CD14-positive monocyte (primary cell): Measurements from ENCODE around the gene TRIM68. TPM values are rescaled to one million over a fixed set of nuclear protein-coding genes. Genes with fewer than 3 reads are reported as not detected.

Experiments
- DNase-seq, 3 donors: peaks; one replicate each; pipeline ENCODE4 v3.0.0-alpha.2; 2011 to 2022
- H2AFZ ChIP-seq: 2 replicates; pipeline ENCODE4 v1.6.0; 2012; ENCODE audit warnings: mild to moderate bottlenecking, low read depth, low read length, inconsistent platforms; ENCODE audit not compliant: insufficient read depth, poor library complexity, severe bottlenecking
- H3K27ac ChIP-seq, 2 donors: 1 replicate in 1 of 2; 2 replicates in 1 of 2; pipeline ENCODE4 v1.5.1; 2012 to 2013; ENCODE audit warnings: low read length in 2 of 2, control low read depth in 1 of 2, inconsistent platforms in 1 of 2, low read depth in 1 of 2, mild to moderate bottlenecking in 1 of 2
- H3K27me3 ChIP-seq, 2 donors: one replicate each; pipeline versions ENCODE4 v1.6.0 to v1.6.1; 2011 to 2013; ENCODE audit warnings: low read length in 2 of 2; ENCODE audit not compliant: control insufficient read depth in 2 of 2, insufficient read depth in 2 of 2
- H3K36me3 ChIP-seq, 2 donors: replicated peaks in 1 of 2; 1 replicate in 1 of 2; 2 replicates in 1 of 2; pipeline versions ENCODE4 v1.5.1 to v1.6.1; 2012 to 2013; ENCODE audit warnings: low read length in 2 of 2, control low read depth in 1 of 2, inconsistent platforms in 1 of 2, mild to moderate bottlenecking in 1 of 2; ENCODE audit not compliant: insufficient read depth in 2 of 2, control insufficient read depth in 1 of 2
- H3K4me1 ChIP-seq, 2 donors: 1 replicate in 1 of 2; 2 replicates in 1 of 2; pipeline versions ENCODE4 v1.5.1 to v1.6.1; 2012 to 2013; ENCODE audit warnings: low read length in 2 of 2, control low read depth in 1 of 2, inconsistent platforms in 1 of 2, mild to moderate bottlenecking in 1 of 2, moderate library complexity in 1 of 2; ENCODE audit not compliant: insufficient read depth in 2 of 2, control insufficient read depth in 1 of 2
- H3K4me2 ChIP-seq: replicated peaks from 2 replicates; pipeline ENCODE3; 2012; ENCODE audit warnings: low read length, moderate library complexity, mild to moderate bottlenecking; ENCODE audit not compliant: poor library complexity, severe bottlenecking; ENCODE audit errors: extremely low read depth
- H3K4me3 ChIP-seq, 3 experiments: fragments of 200-600 bp in 1 of 3; sonication (generic) in 1 of 3; replicated peaks in 1 of 3; 1 replicate in 2 of 3; 2 replicates in 1 of 3; pipeline ENCODE4 v1.5.1; 2011 to 2013; ENCODE audit warnings: low read length in 3 of 3, mild to moderate bottlenecking in 3 of 3, control low read depth in 2 of 3, low read depth in 2 of 3, inconsistent platforms in 1 of 3, moderate library complexity in 1 of 3
- H3K79me2 ChIP-seq: 2 replicates; pipeline ENCODE4 v1.6.0; 2012; ENCODE audit warnings: mild to moderate bottlenecking, control low read depth, inconsistent platforms, low read length, moderate library complexity; ENCODE audit not compliant: insufficient read depth
- H3K9ac ChIP-seq: 2 replicates; pipeline ENCODE4 v1.6.0; 2017; ENCODE audit warnings: low read length, mild to moderate bottlenecking; ENCODE audit not compliant: insufficient read depth, poor library complexity, severe bottlenecking
- H3K9me3 ChIP-seq, 2 donors: replicated peaks in 1 of 2; 1 replicate in 1 of 2; 2 replicates in 1 of 2; pipeline versions ENCODE4 v1.5.1 to v1.6.1; 2012 to 2013; ENCODE audit warnings: low read length in 2 of 2, control low read depth in 1 of 2; ENCODE audit not compliant: control insufficient read depth in 1 of 2, insufficient read depth in 1 of 2
- H4K20me1 ChIP-seq: 2 replicates; pipeline ENCODE4 v1.6.0; 2012; ENCODE audit warnings: mild to moderate bottlenecking, low read length, control low read depth, moderate library complexity; ENCODE audit not compliant: insufficient read depth
- H3K27ac Mint-ChIP-seq, 7 donors: one replicate each; pipeline ENCODE4 v1.8.0; 2020; ENCODE audit warnings: mild to moderate bottlenecking in 7 of 7, mixed read lengths in 7 of 7, moderate library complexity in 6 of 7, inconsistent platforms in 2 of 7
- H3K27me3 Mint-ChIP-seq, 3 donors: one replicate each; pipeline ENCODE4 v1.8.0; 2021 to 2022; ENCODE audit warnings: low read depth in 3 of 3, mild to moderate bottlenecking in 3 of 3, mixed read lengths in 3 of 3, moderate library complexity in 3 of 3, inconsistent platforms in 1 of 3
- H3K36me3 Mint-ChIP-seq, 2 donors: one replicate each; pipeline ENCODE4 v1.8.0; 2020; ENCODE audit warnings: mixed read lengths in 2 of 2, inconsistent platforms in 1 of 2, mild to moderate bottlenecking in 1 of 2
- H3K4me1 Mint-ChIP-seq: one replicate; pipeline ENCODE4 v1.8.0; 2020; ENCODE audit warnings: mild to moderate bottlenecking, mixed read lengths
- H3K4me3 Mint-ChIP-seq, 2 donors: one replicate each; pipeline ENCODE4 v1.8.0; 2020; ENCODE audit warnings: mild to moderate bottlenecking in 2 of 2, mixed read lengths in 2 of 2, moderate library complexity in 1 of 2
- H3K9me3 Mint-ChIP-seq, 7 donors: one replicate each; pipeline ENCODE4 v1.8.0; 2020 to 2022; ENCODE audit warnings: mixed read lengths in 7 of 7, mild to moderate bottlenecking in 6 of 7, moderate library complexity in 6 of 7, inconsistent platforms in 2 of 7
- WGBS: methylation state at CpG from one replicate; pipeline ENCODE4 v1.1.5; 2013; ENCODE audit warnings: missing lambda C conversion rate; ENCODE audit not compliant: insufficient coverage; 5-methylcytosine and 5-hydroxymethylcytosine counted together
- intact Hi-C, 2 donors: fragments of 100-400 bp; cut with micrococcal nuclease; formaldehyde crosslinking; loops; one replicate each; pipeline versions ENCODE4 v1.15.0 to v1.15.1; 2023
- polyA minus RNA-seq: library from RNA; depleted of rRNA, polyadenylated mRNA; stranded (reverse); fragments of >200 nt; gene quantifications from 2 replicates; pipeline ENCODE4 v1.2.3, GENCODE V29; 2012
- polyA plus RNA-seq, 3 donors: library from polyadenylated mRNA; depleted of rRNA in 1 of 3; unstranded in 2 of 3; stranded (reverse) in 1 of 3; fragments of 300-500 nt in 2 of 3; fragments of >200 nt in 1 of 3; fragmentation: Illumina TruSeq in 2 of 3; gene quantifications; 1 replicate in 2 of 3; 2 replicates in 1 of 3; pipeline ENCODE4 v1.2.3, GENCODE V29; 2012 to 2021
- total RNA-seq, 12 experiments: library from RNA in 1 of 12; stranded (reverse) in 1 of 12; fragments of 120-200 nt in 1 of 12; gene quantifications; one replicate each; pipeline ENCODE4 v1.2.4 and lab custom pipeline; 2013 to 2026; ENCODE audit warnings: mixed read lengths in 6 of 12, inconsistent platforms in 1 of 12
- TF ChIP-seq, protein P1 (sequence below): fragments of 200-600 bp; IDR thresholded peaks from one replicate; pipeline ENCODE4 v1.8.0; 2022; ENCODE audit warnings: antibody characterized with exemption, mild to moderate bottlenecking

TRIM68 gene, protein sequence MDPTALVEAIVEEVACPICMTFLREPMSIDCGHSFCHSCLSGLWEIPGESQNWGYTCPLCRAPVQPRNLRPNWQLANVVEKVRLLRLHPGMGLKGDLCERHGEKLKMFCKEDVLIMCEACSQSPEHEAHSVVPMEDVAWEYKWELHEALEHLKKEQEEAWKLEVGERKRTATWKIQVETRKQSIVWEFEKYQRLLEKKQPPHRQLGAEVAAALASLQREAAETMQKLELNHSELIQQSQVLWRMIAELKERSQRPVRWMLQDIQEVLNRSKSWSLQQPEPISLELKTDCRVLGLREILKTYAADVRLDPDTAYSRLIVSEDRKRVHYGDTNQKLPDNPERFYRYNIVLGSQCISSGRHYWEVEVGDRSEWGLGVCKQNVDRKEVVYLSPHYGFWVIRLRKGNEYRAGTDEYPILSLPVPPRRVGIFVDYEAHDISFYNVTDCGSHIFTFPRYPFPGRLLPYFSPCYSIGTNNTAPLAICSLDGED
- 4.5 TPM for total RNA-seq (2013)
- polyA plus RNA-seq (1 to 10 TPM; 2.2 to 4.9 (median 3.0) TPM), polyA minus RNA-seq (1.4 and 1.9 TPM in 2 replicates), total RNA-seq (lab: John Stamatoyannopoulos, UW) (1.4 to 5.4 (median 2.7) reads per million in 11 experiments)

DNA sequence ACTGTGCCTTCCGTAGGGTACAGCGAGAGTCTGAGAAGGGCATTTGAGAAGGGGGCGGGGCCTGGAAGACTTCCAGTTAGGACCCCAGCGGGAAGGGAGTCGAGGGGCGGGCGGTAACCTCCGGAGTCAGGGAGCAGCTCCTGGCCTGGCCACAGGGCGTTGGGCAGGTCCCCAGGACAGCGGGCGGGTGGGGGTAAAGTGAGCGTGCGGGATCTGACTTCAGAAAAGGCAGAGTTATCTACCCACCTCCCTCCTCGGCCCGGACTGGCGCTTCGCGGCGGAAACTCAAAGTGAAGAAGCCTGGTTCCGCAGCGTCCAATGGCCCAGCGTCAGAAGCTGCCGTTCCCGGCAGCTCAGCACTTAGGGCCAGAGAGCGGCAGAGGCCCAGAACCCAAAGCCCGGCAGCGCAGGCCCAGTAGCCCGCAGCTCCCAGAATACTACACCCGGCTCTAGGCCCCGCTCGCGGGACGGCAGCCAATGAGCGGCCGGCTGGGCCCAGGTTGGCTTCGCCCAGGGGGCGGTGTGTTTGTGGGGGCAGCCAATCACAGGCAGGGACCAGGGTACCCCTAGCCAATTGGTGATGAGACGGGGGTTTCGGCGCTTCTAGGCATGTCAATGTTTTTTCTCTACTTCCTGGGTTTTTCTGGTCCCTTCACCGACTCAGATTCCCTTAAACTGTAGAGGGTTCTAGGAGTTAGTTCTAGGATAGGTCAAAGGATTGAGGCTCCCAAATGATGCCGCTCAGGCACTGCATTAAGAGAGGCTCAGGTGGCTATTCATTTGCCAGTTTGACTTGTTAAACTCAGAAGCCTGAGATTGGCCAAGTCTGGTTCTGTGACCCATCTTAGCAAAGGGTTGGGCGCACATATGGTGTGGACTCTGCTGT lies at the start of gene TRIM68:
TSS of gene TRIM68 (minus strand) at position 451 of the 886 bp plus-strand sequence. CDS start 2,727 bp downstream, outside the sequence.
- peak; percentile 83 to 92 (median 89) for DNase-seq
- H3K4me1 Mint-ChIP-seq, result peaks cover 32% of the 10 kb centered on the region
- intact Hi-C loops, result no loop called here
- H4K20me1 ChIP-seq, result no peaks in the 10 kb centered on the region
- 5% methylated on average over 28 of the region's 43 CpGs for WGBS
- H3K4me1 ChIP-seq, result peaks cover 21 to 27% of the 10 kb centered on the region in 2 donors
- no peaks in the 10 kb centered on the region for H3K27me3 ChIP-seq
- H3K9ac ChIP-seq, result peak within 1 kb of the TSS; percentile 83
- no peaks in the 10 kb centered on the region for H3K9me3 Mint-ChIP-seq
- H3K4me2 ChIP-seq, result peak within 1 kb of the TSS; percentile 91
- H3K36me3 Mint-ChIP-seq, result peaks cover 18 to 20% of the 10 kb centered on the region in 2 donors
- TF ChIP-seq, protein P1, sequence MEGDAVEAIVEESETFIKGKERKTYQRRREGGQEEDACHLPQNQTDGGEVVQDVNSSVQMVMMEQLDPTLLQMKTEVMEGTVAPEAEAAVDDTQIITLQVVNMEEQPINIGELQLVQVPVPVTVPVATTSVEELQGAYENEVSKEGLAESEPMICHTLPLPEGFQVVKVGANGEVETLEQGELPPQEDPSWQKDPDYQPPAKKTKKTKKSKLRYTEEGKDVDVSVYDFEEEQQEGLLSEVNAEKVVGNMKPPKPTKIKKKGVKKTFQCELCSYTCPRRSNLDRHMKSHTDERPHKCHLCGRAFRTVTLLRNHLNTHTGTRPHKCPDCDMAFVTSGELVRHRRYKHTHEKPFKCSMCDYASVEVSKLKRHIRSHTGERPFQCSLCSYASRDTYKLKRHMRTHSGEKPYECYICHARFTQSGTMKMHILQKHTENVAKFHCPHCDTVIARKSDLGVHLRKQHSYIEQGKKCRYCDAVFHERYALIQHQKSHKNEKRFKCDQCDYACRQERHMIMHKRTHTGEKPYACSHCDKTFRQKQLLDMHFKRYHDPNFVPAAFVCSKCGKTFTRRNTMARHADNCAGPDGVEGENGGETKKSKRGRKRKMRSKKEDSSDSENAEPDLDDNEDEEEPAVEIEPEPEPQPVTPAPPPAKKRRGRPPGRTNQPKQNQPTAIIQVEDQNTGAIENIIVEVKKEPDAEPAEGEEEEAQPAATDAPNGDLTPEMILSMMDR, result no peak
- peaks cover 0 to 2% (median 2%) of the 10 kb centered on the region in 3 donors for H3K27me3 Mint-ChIP-seq
- peaks cover 0 to 26% of the 10 kb centered on the region in 2 donors for H3K36me3 ChIP-seq
- H3K4me3 ChIP-seq, result peak within 1 kb of the TSS; percentile 55 to 85 (median 71)
- peak within 1 kb of the TSS; percentile 82 to 86 for H3K27ac ChIP-seq
- no peaks in the 10 kb centered on the region for H3K9me3 ChIP-seq
- peak within 1 kb of the TSS; percentile 91 for H2AFZ ChIP-seq
- no peaks in the 10 kb centered on the region for H3K79me2 ChIP-seq
- peak within 1 kb of the TSS; percentile 85 to 92 (median 90) for H3K27ac Mint-ChIP-seq
- peak within 1 kb of the TSS; percentile 92 to 95 for H3K4me3 Mint-ChIP-seq
